GM23338 (cell line): Measurements from ENCODE around the gene GSTT2B.

ENCODE experiments used
- CREB1 ChIP-seq: fragments of 250-450 bp; sonication (Bioruptor Pico); IDR thresholded peaks from 2 replicates; pipeline ENCODE4 v1.5.0; 2020; ENCODE audit warnings: low read depth, mild to moderate bottlenecking, moderate library complexity
- EZH2 ChIP-seq: fragments of 200-600 bp; sonication (generic); IDR thresholded peaks from one replicate; pipeline ENCODE4 v1.8.0; 2017; ENCODE audit warnings: antibody characterized with exemption, mild to moderate bottlenecking, low read depth; ENCODE audit not compliant: unreplicated experiment
- JUNB ChIP-seq: IDR thresholded peaks from one replicate; pipeline ENCODE4 v1.6.1; 2016; ENCODE audit warnings: antibody characterized with exemption; ENCODE audit not compliant: unreplicated experiment
- POLR2AphosphoS5 ChIP-seq: IDR thresholded peaks from 2 replicates; pipeline ENCODE4 v1.6.1; 2016; ENCODE audit warnings: antibody characterized with exemption, low read depth
- ZNF331 ChIP-seq: fragments of 250-450 bp; sonication (Bioruptor Pico); IDR thresholded peaks from 2 replicates; pipeline ENCODE4 v1.5.0; 2020; ENCODE audit warnings: low read depth, mild to moderate bottlenecking, moderate library complexity
- TF ChIP-seq, protein P1 (sequence below), 2 experiments: fragments of 200-600 bp in 1 of 2; sonication (generic) in 1 of 2; conservative IDR thresholded peaks; 2 replicates each; pipeline versions ENCODE4 v1.5.1 to v1.6.1; 2016 to 2017; ENCODE audit warnings: antibody characterized with exemption in 2 of 2, low read depth in 2 of 2, mild to moderate bottlenecking in 2 of 2, moderate library complexity in 1 of 2
- TF ChIP-seq, protein P2 (sequence below): IDR thresholded peaks from one replicate; pipeline ENCODE4 v1.6.1; 2018; ENCODE audit warnings: antibody characterized with exemption; ENCODE audit not compliant: unreplicated experiment

- TF ChIP-seq, protein P1, sequence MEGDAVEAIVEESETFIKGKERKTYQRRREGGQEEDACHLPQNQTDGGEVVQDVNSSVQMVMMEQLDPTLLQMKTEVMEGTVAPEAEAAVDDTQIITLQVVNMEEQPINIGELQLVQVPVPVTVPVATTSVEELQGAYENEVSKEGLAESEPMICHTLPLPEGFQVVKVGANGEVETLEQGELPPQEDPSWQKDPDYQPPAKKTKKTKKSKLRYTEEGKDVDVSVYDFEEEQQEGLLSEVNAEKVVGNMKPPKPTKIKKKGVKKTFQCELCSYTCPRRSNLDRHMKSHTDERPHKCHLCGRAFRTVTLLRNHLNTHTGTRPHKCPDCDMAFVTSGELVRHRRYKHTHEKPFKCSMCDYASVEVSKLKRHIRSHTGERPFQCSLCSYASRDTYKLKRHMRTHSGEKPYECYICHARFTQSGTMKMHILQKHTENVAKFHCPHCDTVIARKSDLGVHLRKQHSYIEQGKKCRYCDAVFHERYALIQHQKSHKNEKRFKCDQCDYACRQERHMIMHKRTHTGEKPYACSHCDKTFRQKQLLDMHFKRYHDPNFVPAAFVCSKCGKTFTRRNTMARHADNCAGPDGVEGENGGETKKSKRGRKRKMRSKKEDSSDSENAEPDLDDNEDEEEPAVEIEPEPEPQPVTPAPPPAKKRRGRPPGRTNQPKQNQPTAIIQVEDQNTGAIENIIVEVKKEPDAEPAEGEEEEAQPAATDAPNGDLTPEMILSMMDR (conservative IDR thresholded peaks at IDR 0.05; ENCODE audit: low read depth in 2 of 2) = no peak
- no peak for TF ChIP-seq ZNF331 (CRISPR knock-in tag)
- TF ChIP-seq JUNB = no peak
- TF ChIP-seq EZH2 = no peak
- TF ChIP-seq, protein P2, sequence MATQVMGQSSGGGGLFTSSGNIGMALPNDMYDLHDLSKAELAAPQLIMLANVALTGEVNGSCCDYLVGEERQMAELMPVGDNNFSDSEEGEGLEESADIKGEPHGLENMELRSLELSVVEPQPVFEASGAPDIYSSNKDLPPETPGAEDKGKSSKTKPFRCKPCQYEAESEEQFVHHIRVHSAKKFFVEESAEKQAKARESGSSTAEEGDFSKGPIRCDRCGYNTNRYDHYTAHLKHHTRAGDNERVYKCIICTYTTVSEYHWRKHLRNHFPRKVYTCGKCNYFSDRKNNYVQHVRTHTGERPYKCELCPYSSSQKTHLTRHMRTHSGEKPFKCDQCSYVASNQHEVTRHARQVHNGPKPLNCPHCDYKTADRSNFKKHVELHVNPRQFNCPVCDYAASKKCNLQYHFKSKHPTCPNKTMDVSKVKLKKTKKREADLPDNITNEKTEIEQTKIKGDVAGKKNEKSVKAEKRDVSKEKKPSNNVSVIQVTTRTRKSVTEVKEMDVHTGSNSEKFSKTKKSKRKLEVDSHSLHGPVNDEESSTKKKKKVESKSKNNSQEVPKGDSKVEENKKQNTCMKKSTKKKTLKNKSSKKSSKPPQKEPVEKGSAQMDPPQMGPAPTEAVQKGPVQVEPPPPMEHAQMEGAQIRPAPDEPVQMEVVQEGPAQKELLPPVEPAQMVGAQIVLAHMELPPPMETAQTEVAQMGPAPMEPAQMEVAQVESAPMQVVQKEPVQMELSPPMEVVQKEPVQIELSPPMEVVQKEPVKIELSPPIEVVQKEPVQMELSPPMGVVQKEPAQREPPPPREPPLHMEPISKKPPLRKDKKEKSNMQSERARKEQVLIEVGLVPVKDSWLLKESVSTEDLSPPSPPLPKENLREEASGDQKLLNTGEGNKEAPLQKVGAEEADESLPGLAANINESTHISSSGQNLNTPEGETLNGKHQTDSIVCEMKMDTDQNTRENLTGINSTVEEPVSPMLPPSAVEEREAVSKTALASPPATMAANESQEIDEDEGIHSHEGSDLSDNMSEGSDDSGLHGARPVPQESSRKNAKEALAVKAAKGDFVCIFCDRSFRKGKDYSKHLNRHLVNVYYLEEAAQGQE = no peak
- no peak for TF ChIP-seq POLR2AphosphoS5
- no peak for TF ChIP-seq CREB1 (CRISPR knock-in tag)
These were observed 47.7 kb downstream of the GSTT2B start for GRCh38 chr22:23913306-23913660.
